22Rv1 (cell line): ENCODE results near the gene ZNF407.

Source experiments
- H3K27ac ChIP-seq: fragments of 450-650 bp; 2 replicates; pipeline ENCODE4 v1.5.1; 2017
- CTCF ChIP-seq: fragments of 450-650 bp; IDR thresholded peaks from 2 replicates; pipeline ENCODE4 v1.5.1; 2017; ENCODE audit warnings: mild to moderate bottlenecking
- ZFX ChIP-seq: fragments of 450-650 bp; IDR thresholded peaks from 2 replicates; pipeline ENCODE4 v1.6.1; 2017; ENCODE audit warnings: antibody characterized with exemption, borderline replicate concordance

The ZNF407 gene

GRCh38 chr18:74895686-74896085 lies 298.0 kb downstream of the ZNF407 start:
- no peak overlapping the region for H3K27ac ChIP-seq
- no peak for TF ChIP-seq CTCF

- no peak overlapping the region for H3K27ac ChIP-seq
- TF ChIP-seq ZFX (no peak), CTCF (peak; percentile 82)
Observed at GRCh38 chr18:74896390-74896991, 298.8 kb downstream of the ZNF407 start.

- TF ChIP-seq CTCF = no peak
- TF ChIP-seq ZFX = no peak
Observed at GRCh38 chr18:74897971-74898657, 300.4 kb downstream of the ZNF407 start.

GRCh38 chr18:74898965-74899364 lies 301.3 kb downstream of the ZNF407 start:
- no peak for TF ChIP-seq ZFX
- no peak overlapping the region for H3K27ac ChIP-seq

More at GRCh38 chr18:74897971-74898657, 300.4 kb downstream of the ZNF407 start:
- H3K27ac ChIP-seq = no peak overlapping the region

- no peak overlapping the region for H3K27ac ChIP-seq
- TF ChIP-seq ZFX (no peak), CTCF (no peak)
Observed at GRCh38 chr18:74899554-74899953, 301.9 kb downstream of the ZNF407 start.

GRCh38 chr18:74901362-74902146 lies 303.9 kb downstream of the ZNF407 start:
- H3K27ac ChIP-seq = no peak overlapping the region
- TF ChIP-seq ZFX (no peak), CTCF (no peak)

GRCh38 chr18:74902147-74902455 lies 304.4 kb downstream of the ZNF407 start:
- no peak overlapping the region for H3K27ac ChIP-seq
- TF ChIP-seq ZFX (no peak), CTCF (no peak)
